Neuronal stem cell (in vitro differentiated cells): ENCODE data around the gene ANKH.

Experiments
- DNase-seq: peaks from one replicate; pipeline ENCODE4 v3.0.0-alpha.2; 2013; ENCODE audit warnings: low spot score
- H2AFZ ChIP-seq: one replicate; pipeline ENCODE4 v1.6.1; 2013; ENCODE audit warnings: mild to moderate bottlenecking, low read length, inconsistent platforms
- H2AK5ac ChIP-seq: 2 replicates; pipeline ENCODE4 v1.6.1; 2013; ENCODE audit warnings: low read depth, mild to moderate bottlenecking, inconsistent platforms, low read length, moderate library complexity, mixed read lengths
- H2BK120ac ChIP-seq: 2 replicates; pipeline ENCODE4 v1.6.1; 2013; ENCODE audit warnings: low read depth, mild to moderate bottlenecking, inconsistent platforms, low read length, moderate library complexity, mixed read lengths
- H2BK12ac ChIP-seq: one replicate; pipeline ENCODE4 v1.6.1; 2013; ENCODE audit warnings: low read length, inconsistent platforms
- H2BK15ac ChIP-seq: 2 replicates; pipeline ENCODE4 v1.6.1; 2013; ENCODE audit warnings: mild to moderate bottlenecking, low read length, inconsistent platforms, mixed read lengths
- H2BK5ac ChIP-seq: one replicate; pipeline ENCODE4 v1.6.1; 2013; ENCODE audit warnings: inconsistent platforms, mild to moderate bottlenecking, low read length, moderate library complexity
- H3K14ac ChIP-seq: one replicate; pipeline ENCODE4 v1.6.1; 2013; ENCODE audit warnings: low read length, inconsistent platforms
- H3K18ac ChIP-seq: 2 replicates; pipeline ENCODE4 v1.6.1; 2013; ENCODE audit warnings: low read length, inconsistent platforms
- H3K23ac ChIP-seq: 2 replicates; pipeline ENCODE4 v1.6.1; 2013; ENCODE audit warnings: low read depth, mild to moderate bottlenecking, mixed read lengths, low read length, inconsistent platforms; ENCODE audit not compliant: poor library complexity
- H3K27ac ChIP-seq: replicated peaks from 3 replicates; pipeline ENCODE4 v1.5.1; 2013; ENCODE audit warnings: low read length, inconsistent platforms
- H3K27me3 ChIP-seq, 3 experiments: 2 replicates each; pipeline ENCODE4 v1.6.1; 2013; ENCODE audit warnings: low read length in 3 of 3, mild to moderate bottlenecking in 2 of 3, inconsistent platforms in 1 of 3, low read depth in 1 of 3, mixed read lengths in 1 of 3, moderate library complexity in 1 of 3; ENCODE audit not compliant: control insufficient read depth in 3 of 3, insufficient read depth in 3 of 3
- H3K36me3 ChIP-seq, 2 donors: replicated peaks in 1 of 2; 2 replicates each; pipeline ENCODE4 v1.6.1; 2013; ENCODE audit warnings: low read length in 2 of 2; ENCODE audit not compliant: control insufficient read depth in 2 of 2, insufficient read depth in 2 of 2
- H3K4ac ChIP-seq: 2 replicates; pipeline ENCODE4 v1.6.1; 2013; ENCODE audit warnings: inconsistent platforms, mild to moderate bottlenecking, low read length, moderate library complexity
- H3K4me1 ChIP-seq, 2 donors: 1 replicate in 1 of 2; 2 replicates in 1 of 2; pipeline ENCODE4 v1.6.1; 2013; ENCODE audit warnings: low read length in 2 of 2, low read depth in 1 of 2; ENCODE audit not compliant: control insufficient read depth in 2 of 2, insufficient read depth in 1 of 2
- H3K4me2 ChIP-seq: one replicate; pipeline ENCODE4 v1.6.1; 2013; ENCODE audit warnings: mild to moderate bottlenecking, low read length, inconsistent platforms; ENCODE audit not compliant: insufficient read depth, poor library complexity, severe bottlenecking
- H3K4me3 ChIP-seq, 2 donors: 2 replicates each; pipeline ENCODE4 v1.5.1; 2013; ENCODE audit warnings: low read length in 2 of 2, mild to moderate bottlenecking in 2 of 2, inconsistent platforms in 1 of 2, moderate library complexity in 1 of 2
- H3K79me1 ChIP-seq: one replicate; pipeline ENCODE4 v1.6.1; 2013; ENCODE audit warnings: low read depth, mild to moderate bottlenecking, inconsistent platforms, low read length, moderate library complexity
- H3K9ac ChIP-seq: one replicate; pipeline ENCODE4 v1.6.1; 2013; ENCODE audit warnings: mild to moderate bottlenecking, low read depth, low read length, inconsistent platforms; ENCODE audit not compliant: poor library complexity
- H3K9me3 ChIP-seq, 2 donors: replicated peaks in 1 of 2; 2 replicates each; pipeline versions ENCODE3 to v1.6.1; 2013; ENCODE audit warnings: low read length in 2 of 2, mild to moderate bottlenecking in 2 of 2, inconsistent platforms in 1 of 2, low read depth in 1 of 2, mixed read lengths in 1 of 2, moderate library complexity in 1 of 2; ENCODE audit not compliant: control insufficient read depth in 2 of 2, insufficient read depth in 1 of 2
- H4K8ac ChIP-seq: one replicate; pipeline ENCODE4 v1.6.1; 2013; ENCODE audit warnings: low read depth, mild to moderate bottlenecking, inconsistent platforms, low read length, moderate library complexity
- H4K91ac ChIP-seq: one replicate; pipeline ENCODE4 v1.6.1; 2013; ENCODE audit warnings: low read length, low read depth, mild to moderate bottlenecking, inconsistent platforms; ENCODE audit not compliant: poor library complexity
- WGBS, 2 donors: extraction: QIAGEN DNeasy Blood & Tissue Kit; methylation state at CpG; one replicate each; pipeline ENCODE4 v1.1.7; 2013; ENCODE audit warnings: missing lambda C conversion rate in 2 of 2, mixed read lengths in 1 of 2; ENCODE audit not compliant: insufficient read length in 2 of 2, insufficient replicate concordance in 1 of 2; ENCODE audit errors: extremely low coverage in 2 of 2; 5-methylcytosine and 5-hydroxymethylcytosine counted together

Gene ANKH

GRCh38 chr5:14902826-14903560, 31.4 kb upstream of the ANKH start:
- no peak overlapping the region for H3K27ac ChIP-seq
- no CpG with 5 or more reads among the region's 14 CpGs for WGBS, 2 donors

GRCh38 chr5:14901462-14902051, 30.0 kb upstream of the ANKH start:
- Histone ChIP-seq H3K27ac (no peak overlapping the region), H3K18ac (no peak overlapping the region)

More at GRCh38 chr5:14902826-14903560, 31.4 kb upstream of the ANKH start:
- H4K91ac ChIP-seq = no peak overlapping the region
- H3K9me3 ChIP-seq = peaks cover 0 to 2% of the 10 kb centered on the region in 2 donors
- H4K8ac ChIP-seq = no peak overlapping the region
- no peak overlapping the region for H3K4me2 ChIP-seq
- no peak overlapping the region for H2BK120ac ChIP-seq
- H3K4me1 ChIP-seq = no peaks in the 10 kb centered on the region
- H3K23ac ChIP-seq = no peak overlapping the region
- no peaks in the 10 kb centered on the region for H3K79me1 ChIP-seq
- H2BK5ac ChIP-seq = no peak overlapping the region
- no peak overlapping the region for H2BK12ac ChIP-seq
- H2BK15ac ChIP-seq = no peak overlapping the region
- H3K4me3 ChIP-seq = no peak overlapping the region
- no peak overlapping the region for H3K9ac ChIP-seq
- no peak overlapping the region for H3K4ac ChIP-seq
- H3K36me3 ChIP-seq = no peaks in the 10 kb centered on the region
- H2AK5ac ChIP-seq = no peak overlapping the region
- H3K14ac ChIP-seq = no peak overlapping the region
- no peak overlapping the region for H2AFZ ChIP-seq
- no peaks in the 10 kb centered on the region for H3K27me3 ChIP-seq
- no peak for DNase-seq
- no peak overlapping the region for H3K18ac ChIP-seq

GRCh38 chr5:14900693-14901461, 29.3 kb upstream of the ANKH start:
- Histone ChIP-seq H2BK5ac (no peak overlapping the region), H3K27me3 (no peaks in the 10 kb centered on the region), H4K8ac (no peak overlapping the region), H3K9ac (no peak overlapping the region), H3K79me1 (no peaks in the 10 kb centered on the region), H3K14ac (no peak overlapping the region), H3K27ac (no peak overlapping the region), H2BK12ac (no peak overlapping the region), H3K9me3 (peaks cover 0 to 2% of the 10 kb centered on the region in 2 donors), H3K23ac (no peak overlapping the region), H4K91ac (no peak overlapping the region), H3K4me1 (no peaks in the 10 kb centered on the region), H2BK15ac (no peak overlapping the region), H2AK5ac (no peak overlapping the region), H3K4ac (no peak overlapping the region), H3K36me3 (no peaks in the 10 kb centered on the region), H3K4me2 (no peak overlapping the region), H2AFZ (no peak overlapping the region), H3K18ac (no peak overlapping the region), H3K4me3 (no peak overlapping the region), H2BK120ac (no peak overlapping the region)
- DNase-seq = no peak
- no CpG with 5 or more reads among the region's 9 CpGs for WGBS, 2 donors

More at GRCh38 chr5:14901462-14902051, 30.0 kb upstream of the ANKH start:
- Histone ChIP-seq H3K36me3 (no peaks in the 10 kb centered on the region), H3K9ac (no peak overlapping the region), H2BK5ac (no peak overlapping the region), H4K91ac (no peak overlapping the region), H3K4me2 (no peak overlapping the region), H2AK5ac (no peak overlapping the region), H2BK12ac (no peak overlapping the region), H3K23ac (no peak overlapping the region), H3K27me3 (no peaks in the 10 kb centered on the region), H3K4me1 (no peaks in the 10 kb centered on the region), H3K9me3 (peaks cover 0 to 2% of the 10 kb centered on the region in 2 donors), H3K79me1 (no peaks in the 10 kb centered on the region), H3K4me3 (no peak overlapping the region), H2BK15ac (no peak overlapping the region), H3K4ac (no peak overlapping the region), H2BK120ac (no peak overlapping the region), H4K8ac (no peak overlapping the region), H2AFZ (no peak overlapping the region), H3K14ac (no peak overlapping the region)
- no CpG with 5 or more reads among the region's 7 CpGs for WGBS, 2 donors
- no peak for DNase-seq

GRCh38 chr5:14896131-14896530, 24.6 kb upstream of the ANKH start:
- Histone ChIP-seq H2AFZ (no peak overlapping the region), H3K4ac (no peak overlapping the region), H4K91ac (no peak overlapping the region), H3K14ac (no peak overlapping the region), H2BK12ac (no peak overlapping the region), H3K27ac (no peak overlapping the region), H3K4me2 (no peak overlapping the region), H3K4me3 (no peak overlapping the region), H2BK5ac (no peak overlapping the region), H3K9me3 (no peaks in the 10 kb centered on the region), H3K4me1 (no peaks in the 10 kb centered on the region), H3K36me3 (no peaks in the 10 kb centered on the region), H4K8ac (no peak overlapping the region), H2BK15ac (no peak overlapping the region), H3K79me1 (no peaks in the 10 kb centered on the region), H3K18ac (no peak overlapping the region), H2AK5ac (no peak overlapping the region), H3K27me3 (no peaks in the 10 kb centered on the region), H3K23ac (no peak overlapping the region), H2BK120ac (no peak overlapping the region), H3K9ac (no peak overlapping the region)
- WGBS, 2 donors = no CpG with 5 or more reads among the region's 7 CpGs
- no peak for DNase-seq
